Heart left ventricle (tissue), 13 donors: ENCODE results near the gene PFKFB2.
A peak's percentile ranks its signal among the peaks of the same experiment; 100 is the strongest.

Source experiments
- CTCF ChIP-seq, 12 donors: fragments of 200-600 bp; sonication (generic) in 4 of 12; IDR thresholded peaks; one replicate each; pipeline versions ENCODE4 v1.5.0 to v1.8.0; 2018 to 2022; ENCODE audit warnings: antibody characterized with exemption in 12 of 12, mild to moderate bottlenecking in 5 of 12
- POLR2A ChIP-seq, 2 donors: fragments of 450-650 bp; IDR thresholded peaks; one replicate each; pipeline ENCODE4 v1.6.1; 2017; ENCODE audit warnings: antibody characterized with exemption in 2 of 2, mild to moderate bottlenecking in 2 of 2, moderate library complexity in 2 of 2
- donor health status: ischemic (EF 13 %, LVEDD 7.1; RV severe dilation, severe dysfunction).
- donor health status: DM: no; HTN: yes; CAD: no.
- donor health status: DM: no; HTN: no; CAD: no.
- donor health status: ischemic (EF 25% LVEDD 6.9; RV normal size, moderate dysfunction).
- donor health status: ischemic (EF 25% LVEDD 5.7; RV mildly dilated, moderate dysfunction).
- donor health status: ischemic (EF 35%, LVEDD 5.7; RV mildly dilated, moderate dysfunction).
- donor health status: nonischemic (EF 11% LVEDD 7.7; RV severe dilation, severe dysfunction).
- donor health status: DM: yes; HTN: yes; CAD: no.
- donor health status: PGD.
- donor health status: ischemic (EF 29% LVEDD 5.4; RV normal size, mild dysfunction).
- donor health status: nonischemic (EF 23%, LVEDD 6.1; RV moderate dilation, normal function).

GRCh38 chr1:207050480-207051190 lies 2.4 kb upstream of the PFKFB2 start:
- TF ChIP-seq CTCF (IDR thresholded peaks at IDR 0.05): peak in 1 of 12 donors; percentile 23
- TF ChIP-seq POLR2A (IDR thresholded peaks at IDR 0.05): peak in 1 of 2 donors; percentile 39
